WTC11 (cell line): Measurements from ENCODE around the gene RPL38.

Experiments
- CREM ChIP-seq: sonication (generic); formaldehyde crosslinking; IDR thresholded peaks from 2 replicates; pipeline ENCODE4 v1.8.1; 2022; ENCODE audit warnings: mild to moderate bottlenecking, missing genetic modification reagents, moderate library complexity
- ETV6 ChIP-seq: sonication (generic); formaldehyde crosslinking; IDR thresholded peaks from 2 replicates; pipeline ENCODE4 v1.8.1; 2022; ENCODE audit warnings: mild to moderate bottlenecking, missing genetic modification reagents
- MYBL2 ChIP-seq: sonication (generic); formaldehyde crosslinking; IDR thresholded peaks from 2 replicates; pipeline ENCODE4 v1.8.1; 2023; ENCODE audit warnings: mild to moderate bottlenecking, moderate library complexity, missing genetic modification reagents
- NFYB ChIP-seq: sonication (generic); formaldehyde crosslinking; conservative IDR thresholded peaks from 2 replicates; pipeline ENCODE4 v1.8.0; 2022; ENCODE audit warnings: low read depth, missing genetic modification reagents
- TP53 ChIP-seq: sonication (generic); formaldehyde crosslinking; IDR thresholded peaks from 2 replicates; pipeline ENCODE4 v1.8.1; 2023; ENCODE audit warnings: mild to moderate bottlenecking, missing genetic modification reagents
- ZNF232 ChIP-seq: sonication (generic); formaldehyde crosslinking; IDR thresholded peaks from 2 replicates; pipeline ENCODE4 v1.8.0; 2022; ENCODE audit warnings: mild to moderate bottlenecking, missing genetic modification reagents
- TF ChIP-seq, protein P1 (sequence below): fragments of 200-600 bp; IDR thresholded peaks from 2 replicates; pipeline ENCODE4 v1.8.0; 2022; ENCODE audit warnings: antibody characterized with exemption
- TF ChIP-seq, protein P2 (sequence below): sonication (generic); formaldehyde crosslinking; IDR thresholded peaks from 2 replicates; pipeline ENCODE4 v1.8.1; 2023; ENCODE audit warnings: mild to moderate bottlenecking, missing genetic modification reagents
- TF ChIP-seq, protein P3 (sequence below): sonication (generic); formaldehyde crosslinking; conservative IDR thresholded peaks from 2 replicates; pipeline ENCODE4 v1.8.1; 2023; ENCODE audit warnings: mild to moderate bottlenecking, low read depth, missing genetic modification reagents, moderate library complexity
- TF ChIP-seq, protein P4 (sequence below): sonication (generic); formaldehyde crosslinking; IDR thresholded peaks from 2 replicates; pipeline ENCODE4 v1.8.0; 2022; ENCODE audit warnings: mild to moderate bottlenecking, missing genetic modification reagents
- TF ChIP-seq, protein P5 (sequence below): sonication (generic); formaldehyde crosslinking; IDR thresholded peaks from 2 replicates; pipeline ENCODE4 v1.8.1; 2022; ENCODE audit warnings: low read depth, mild to moderate bottlenecking, moderate library complexity, missing genetic modification reagents, borderline replicate concordance
- TF ChIP-seq, protein P6 (sequence below): sonication (generic); formaldehyde crosslinking; IDR thresholded peaks from 2 replicates; pipeline ENCODE4 v1.8.1; 2023; ENCODE audit warnings: mild to moderate bottlenecking, missing genetic modification reagents, moderate library complexity

DNA sequence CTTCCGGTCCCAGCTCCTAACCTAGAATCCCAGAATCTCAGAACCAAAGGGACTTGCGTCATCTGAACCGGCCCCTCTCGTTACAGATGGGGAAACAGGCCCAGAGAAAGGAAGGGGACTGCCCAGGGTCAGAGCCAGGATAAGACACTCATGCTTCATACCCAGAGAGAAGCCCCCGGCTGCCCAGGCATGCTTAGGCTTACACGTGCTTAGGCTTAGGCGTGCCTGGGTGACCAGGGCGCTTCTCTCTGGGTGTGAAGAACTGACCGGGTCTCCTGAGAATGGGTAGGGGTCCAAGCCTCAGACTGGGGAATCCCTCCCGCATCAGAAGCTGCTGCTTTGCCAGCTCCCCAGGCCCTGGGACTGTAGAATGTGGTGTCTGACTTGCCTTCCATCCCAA lies 40.6 kb downstream of the RPL38 start:
- TF ChIP-seq, protein P1, sequence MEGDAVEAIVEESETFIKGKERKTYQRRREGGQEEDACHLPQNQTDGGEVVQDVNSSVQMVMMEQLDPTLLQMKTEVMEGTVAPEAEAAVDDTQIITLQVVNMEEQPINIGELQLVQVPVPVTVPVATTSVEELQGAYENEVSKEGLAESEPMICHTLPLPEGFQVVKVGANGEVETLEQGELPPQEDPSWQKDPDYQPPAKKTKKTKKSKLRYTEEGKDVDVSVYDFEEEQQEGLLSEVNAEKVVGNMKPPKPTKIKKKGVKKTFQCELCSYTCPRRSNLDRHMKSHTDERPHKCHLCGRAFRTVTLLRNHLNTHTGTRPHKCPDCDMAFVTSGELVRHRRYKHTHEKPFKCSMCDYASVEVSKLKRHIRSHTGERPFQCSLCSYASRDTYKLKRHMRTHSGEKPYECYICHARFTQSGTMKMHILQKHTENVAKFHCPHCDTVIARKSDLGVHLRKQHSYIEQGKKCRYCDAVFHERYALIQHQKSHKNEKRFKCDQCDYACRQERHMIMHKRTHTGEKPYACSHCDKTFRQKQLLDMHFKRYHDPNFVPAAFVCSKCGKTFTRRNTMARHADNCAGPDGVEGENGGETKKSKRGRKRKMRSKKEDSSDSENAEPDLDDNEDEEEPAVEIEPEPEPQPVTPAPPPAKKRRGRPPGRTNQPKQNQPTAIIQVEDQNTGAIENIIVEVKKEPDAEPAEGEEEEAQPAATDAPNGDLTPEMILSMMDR: no peak
- TF ChIP-seq, protein P2, sequence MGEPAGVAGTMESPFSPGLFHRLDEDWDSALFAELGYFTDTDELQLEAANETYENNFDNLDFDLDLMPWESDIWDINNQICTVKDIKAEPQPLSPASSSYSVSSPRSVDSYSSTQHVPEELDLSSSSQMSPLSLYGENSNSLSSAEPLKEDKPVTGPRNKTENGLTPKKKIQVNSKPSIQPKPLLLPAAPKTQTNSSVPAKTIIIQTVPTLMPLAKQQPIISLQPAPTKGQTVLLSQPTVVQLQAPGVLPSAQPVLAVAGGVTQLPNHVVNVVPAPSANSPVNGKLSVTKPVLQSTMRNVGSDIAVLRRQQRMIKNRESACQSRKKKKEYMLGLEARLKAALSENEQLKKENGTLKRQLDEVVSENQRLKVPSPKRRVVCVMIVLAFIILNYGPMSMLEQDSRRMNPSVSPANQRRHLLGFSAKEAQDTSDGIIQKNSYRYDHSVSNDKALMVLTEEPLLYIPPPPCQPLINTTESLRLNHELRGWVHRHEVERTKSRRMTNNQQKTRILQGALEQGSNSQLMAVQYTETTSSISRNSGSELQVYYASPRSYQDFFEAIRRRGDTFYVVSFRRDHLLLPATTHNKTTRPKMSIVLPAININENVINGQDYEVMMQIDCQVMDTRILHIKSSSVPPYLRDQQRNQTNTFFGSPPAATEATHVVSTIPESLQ (CRISPR knock-in tag): no peak
- TF ChIP-seq, protein P3, sequence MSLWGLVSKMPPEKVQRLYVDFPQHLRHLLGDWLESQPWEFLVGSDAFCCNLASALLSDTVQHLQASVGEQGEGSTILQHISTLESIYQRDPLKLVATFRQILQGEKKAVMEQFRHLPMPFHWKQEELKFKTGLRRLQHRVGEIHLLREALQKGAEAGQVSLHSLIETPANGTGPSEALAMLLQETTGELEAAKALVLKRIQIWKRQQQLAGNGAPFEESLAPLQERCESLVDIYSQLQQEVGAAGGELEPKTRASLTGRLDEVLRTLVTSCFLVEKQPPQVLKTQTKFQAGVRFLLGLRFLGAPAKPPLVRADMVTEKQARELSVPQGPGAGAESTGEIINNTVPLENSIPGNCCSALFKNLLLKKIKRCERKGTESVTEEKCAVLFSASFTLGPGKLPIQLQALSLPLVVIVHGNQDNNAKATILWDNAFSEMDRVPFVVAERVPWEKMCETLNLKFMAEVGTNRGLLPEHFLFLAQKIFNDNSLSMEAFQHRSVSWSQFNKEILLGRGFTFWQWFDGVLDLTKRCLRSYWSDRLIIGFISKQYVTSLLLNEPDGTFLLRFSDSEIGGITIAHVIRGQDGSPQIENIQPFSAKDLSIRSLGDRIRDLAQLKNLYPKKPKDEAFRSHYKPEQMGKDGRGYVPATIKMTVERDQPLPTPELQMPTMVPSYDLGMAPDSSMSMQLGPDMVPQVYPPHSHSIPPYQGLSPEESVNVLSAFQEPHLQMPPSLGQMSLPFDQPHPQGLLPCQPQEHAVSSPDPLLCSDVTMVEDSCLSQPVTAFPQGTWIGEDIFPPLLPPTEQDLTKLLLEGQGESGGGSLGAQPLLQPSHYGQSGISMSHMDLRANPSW (CRISPR knock-in tag): no peak
- TF ChIP-seq, protein P4, sequence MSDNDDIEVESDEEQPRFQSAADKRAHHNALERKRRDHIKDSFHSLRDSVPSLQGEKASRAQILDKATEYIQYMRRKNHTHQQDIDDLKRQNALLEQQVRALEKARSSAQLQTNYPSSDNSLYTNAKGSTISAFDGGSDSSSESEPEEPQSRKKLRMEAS (CRISPR knock-in tag): no peak
- no peak for TF ChIP-seq TP53
- TF ChIP-seq, protein P5, sequence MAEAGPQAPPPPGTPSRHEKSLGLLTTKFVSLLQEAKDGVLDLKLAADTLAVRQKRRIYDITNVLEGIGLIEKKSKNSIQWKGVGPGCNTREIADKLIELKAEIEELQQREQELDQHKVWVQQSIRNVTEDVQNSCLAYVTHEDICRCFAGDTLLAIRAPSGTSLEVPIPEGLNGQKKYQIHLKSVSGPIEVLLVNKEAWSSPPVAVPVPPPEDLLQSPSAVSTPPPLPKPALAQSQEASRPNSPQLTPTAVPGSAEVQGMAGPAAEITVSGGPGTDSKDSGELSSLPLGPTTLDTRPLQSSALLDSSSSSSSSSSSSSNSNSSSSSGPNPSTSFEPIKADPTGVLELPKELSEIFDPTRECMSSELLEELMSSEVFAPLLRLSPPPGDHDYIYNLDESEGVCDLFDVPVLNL (CRISPR knock-in tag): no peak
- TF ChIP-seq CREM (CRISPR knock-in tag): no peak
- TF ChIP-seq, protein P6, sequence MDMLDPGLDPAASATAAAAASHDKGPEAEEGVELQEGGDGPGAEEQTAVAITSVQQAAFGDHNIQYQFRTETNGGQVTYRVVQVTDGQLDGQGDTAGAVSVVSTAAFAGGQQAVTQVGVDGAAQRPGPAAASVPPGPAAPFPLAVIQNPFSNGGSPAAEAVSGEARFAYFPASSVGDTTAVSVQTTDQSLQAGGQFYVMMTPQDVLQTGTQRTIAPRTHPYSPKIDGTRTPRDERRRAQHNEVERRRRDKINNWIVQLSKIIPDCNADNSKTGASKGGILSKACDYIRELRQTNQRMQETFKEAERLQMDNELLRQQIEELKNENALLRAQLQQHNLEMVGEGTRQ (CRISPR knock-in tag): no peak
- no peak for TF ChIP-seq NFYB
- no peak for TF ChIP-seq ETV6 (CRISPR knock-in tag)
- no peak for TF ChIP-seq ZNF232 (CRISPR knock-in tag)
- TF ChIP-seq MYBL2 (CRISPR knock-in tag): no peak
